ENCODE data around the gene IFNLR1. TPM values are rescaled to one million over a fixed set of nuclear protein-coding genes. Genes with fewer than 3 reads are reported as not detected.

IFNLR1 gene
- total RNA-seq, 1 donor: under 0.01 TPM

- no peak for DNase-seq (ENCODE audit: low read depth)
- no peak for TF ChIP-seq CTCF (IDR thresholded peaks at IDR 0.05; ENCODE audit: insufficient read depth, low read depth, low read length)
- H3K4me3 ChIP-seq (ENCODE audit: low read depth, low read length): no peak overlapping the region
Observed at GRCh38 chr1:24113641-24114033, 73.5 kb downstream of the IFNLR1 start.

- H3K4me3 ChIP-seq (ENCODE audit: low read depth, low read length): no peak within 1 kb of the TSS
- DNase-seq (ENCODE audit: low read depth): peak; percentile 58
- peak; percentile 58 for TF ChIP-seq CTCF (IDR thresholded peaks at IDR 0.05; ENCODE audit: insufficient read depth, low read depth, low read length)
Observed at GRCh38 chr1:24111996-24112779, 74.9 kb downstream of the IFNLR1 start, which contains the start of gene MYOM3. TSS of gene MYOM3 (minus strand) at chr1:24112135. CDS start at chr1:24108636, 3,499 bp downstream.

- no peak for DNase-seq (ENCODE audit: low read depth)
- no peak overlapping the region for H3K4me3 ChIP-seq (ENCODE audit: low read depth, low read length)
- TF ChIP-seq CTCF (IDR thresholded peaks at IDR 0.05; ENCODE audit: insufficient read depth, low read depth, low read length): no peak
Observed at GRCh38 chr1:24111262-24111995, 75.7 kb downstream of the IFNLR1 start.

GRCh38 chr1:24110642-24111261 is 76.3 kb downstream of the IFNLR1 start:
- no peak for DNase-seq (ENCODE audit: low read depth)
- no peak for TF ChIP-seq CTCF (IDR thresholded peaks at IDR 0.05; ENCODE audit: insufficient read depth, low read depth, low read length)
- H3K4me3 ChIP-seq (ENCODE audit: low read depth, low read length): no peak overlapping the region

GRCh38 chr1:24109686-24110475 is 77.2 kb downstream of the IFNLR1 start:
- DNase-seq (ENCODE audit: low read depth): no peak
- TF ChIP-seq CTCF (IDR thresholded peaks at IDR 0.05; ENCODE audit: insufficient read depth, low read depth, low read length): no peak
- H3K4me3 ChIP-seq (ENCODE audit: low read depth, low read length): no peak overlapping the region

GRCh38 chr1:24109166-24109483 is 78.0 kb downstream of the IFNLR1 start:
- DNase-seq (ENCODE audit: low read depth): no peak
- TF ChIP-seq CTCF (IDR thresholded peaks at IDR 0.05; ENCODE audit: insufficient read depth, low read depth, low read length): no peak
- no peak overlapping the region for H3K4me3 ChIP-seq (ENCODE audit: low read depth, low read length)
